Astrocyte of the spinal cord (primary cell): ENCODE measurements around the gene YPEL5.

Source experiments
- DNase-seq: peaks from one replicate; pipeline ENCODE4 v3.0.0; 2011; ENCODE audit warnings: low read depth, low spot score
- H3K4me3 ChIP-seq: 2 replicates; pipeline ENCODE4 v1.5.1; 2011; ENCODE audit warnings: low read depth, mild to moderate bottlenecking, low read length, moderate library complexity
- CTCF ChIP-seq: IDR thresholded peaks from 2 replicates; pipeline ENCODE4 v1.5.1; 2012; ENCODE audit warnings: low read depth, mild to moderate bottlenecking, low read length, inconsistent platforms
- in situ Hi-C: cut with HindIII; loops from 2 replicates; pipeline ENCODE4 v1.10.0; 2017; ENCODE audit warnings: low sequenced_read_pairs

The YPEL5 gene

GRCh38 chr2:30155202-30155601 lies 8.4 kb downstream of the YPEL5 start:
- in situ Hi-C loops = no loop called here
- H3K4me3 ChIP-seq = no peak overlapping the region
- DNase-seq = peak; percentile 10
- TF ChIP-seq CTCF = no peak

DNA sequence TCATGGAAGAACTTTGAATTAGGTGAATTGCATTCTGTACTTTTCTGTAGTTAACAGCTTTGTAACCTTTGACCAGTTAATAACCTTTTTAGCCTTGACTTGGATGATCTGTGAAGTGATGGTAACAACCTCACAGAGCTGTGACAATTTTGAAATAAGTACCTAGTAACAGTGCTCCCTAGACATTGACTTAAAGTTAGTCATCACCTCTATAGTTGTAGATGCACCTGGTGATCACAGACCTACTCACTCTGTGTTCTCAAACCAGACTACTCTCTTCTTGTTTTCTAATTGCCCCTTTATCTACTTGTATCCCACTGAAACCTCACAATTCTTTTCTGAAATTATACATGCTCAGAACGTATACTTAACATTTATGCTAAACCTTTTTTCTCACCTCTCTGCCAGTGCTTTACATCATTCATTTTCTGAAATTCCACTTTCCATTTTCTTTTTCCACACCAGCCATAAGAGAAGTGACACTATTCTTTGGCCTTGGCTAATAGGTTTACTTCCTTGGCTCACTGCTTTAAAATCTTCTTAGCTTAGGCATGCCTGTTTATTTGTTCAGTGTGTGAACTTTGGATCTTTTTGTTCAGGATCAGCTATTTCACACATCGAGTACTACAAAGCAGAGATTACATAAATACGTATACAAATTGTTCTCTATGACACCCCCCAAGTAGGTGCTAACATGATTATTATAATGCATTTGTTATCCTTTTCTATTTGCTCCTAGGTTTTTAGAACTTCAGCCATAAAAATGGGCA lies 9.3 kb downstream of the YPEL5 start:
- in situ Hi-C loops = no loop called here
- no peak overlapping the region for H3K4me3 ChIP-seq
- DNase-seq = no peak
- no peak for TF ChIP-seq CTCF

- in situ Hi-C loops = no loop called here
- no peak overlapping the region for H3K4me3 ChIP-seq
- no peak for TF ChIP-seq CTCF
- DNase-seq = no peak
These were observed 10.8 kb downstream of the YPEL5 start for GRCh38 chr2:30157616-30158015.

DNA sequence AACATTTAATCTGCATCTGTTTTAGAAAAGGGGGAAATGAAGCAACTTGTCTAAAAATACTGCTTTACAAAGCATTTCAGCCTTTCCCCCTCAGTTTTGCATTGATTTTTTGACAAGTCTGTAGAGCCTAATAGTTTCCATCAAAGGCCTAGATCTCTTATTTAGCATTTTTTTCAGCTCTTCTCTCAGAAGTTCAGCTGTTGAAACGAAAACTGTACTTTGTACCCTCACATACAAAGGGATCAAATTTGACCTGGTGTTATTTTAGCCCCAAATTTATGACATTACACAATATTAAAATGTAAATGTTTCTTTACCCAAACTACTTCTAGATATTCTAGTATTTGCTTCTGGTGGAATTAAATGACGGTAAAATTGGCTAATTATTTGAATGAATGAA lies 13.0 kb downstream of the YPEL5 start:
- no peak for DNase-seq
- TF ChIP-seq CTCF = no peak
- no peak overlapping the region for H3K4me3 ChIP-seq
- in situ Hi-C loops = no loop called here

DNA sequence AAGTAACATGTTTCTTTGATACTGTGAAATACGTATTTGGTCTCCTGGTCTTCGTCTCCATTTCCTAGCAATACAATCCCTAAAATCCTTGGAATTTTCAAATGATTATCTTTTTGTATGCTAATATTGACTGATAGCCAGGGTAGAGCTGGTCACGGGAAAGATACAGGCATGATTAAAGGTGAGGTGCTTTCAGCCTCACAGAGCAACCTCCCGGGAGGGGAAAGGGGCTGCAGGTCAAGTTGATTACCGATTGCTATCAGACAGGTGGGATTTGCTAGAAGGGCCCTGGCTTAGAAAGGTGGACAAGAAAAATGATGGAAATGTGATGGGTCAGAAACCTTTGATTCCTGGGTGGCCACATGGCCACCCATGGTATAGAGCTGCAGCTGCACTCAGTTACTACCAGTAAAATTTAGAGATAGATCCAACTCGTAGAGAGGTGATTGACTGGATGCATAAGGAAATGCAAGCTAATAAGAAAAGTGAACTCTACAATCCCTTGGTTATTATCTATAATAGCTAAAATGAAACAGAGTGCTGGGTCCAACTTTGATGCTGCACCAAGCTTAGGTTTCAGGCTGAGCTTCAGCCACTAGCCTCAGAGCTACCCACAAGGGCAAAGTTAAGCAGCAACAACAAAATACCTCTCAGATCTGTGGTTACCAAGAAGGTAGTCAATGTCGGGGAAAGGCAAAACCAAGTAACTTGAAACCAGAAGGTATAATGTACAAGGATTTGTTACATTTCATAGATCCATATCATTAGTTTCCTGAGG lies 15.3 kb downstream of the YPEL5 start:
- no peak for TF ChIP-seq CTCF
- in situ Hi-C loops = no loop called here
- no peak overlapping the region for H3K4me3 ChIP-seq
- DNase-seq = no peak

DNA sequence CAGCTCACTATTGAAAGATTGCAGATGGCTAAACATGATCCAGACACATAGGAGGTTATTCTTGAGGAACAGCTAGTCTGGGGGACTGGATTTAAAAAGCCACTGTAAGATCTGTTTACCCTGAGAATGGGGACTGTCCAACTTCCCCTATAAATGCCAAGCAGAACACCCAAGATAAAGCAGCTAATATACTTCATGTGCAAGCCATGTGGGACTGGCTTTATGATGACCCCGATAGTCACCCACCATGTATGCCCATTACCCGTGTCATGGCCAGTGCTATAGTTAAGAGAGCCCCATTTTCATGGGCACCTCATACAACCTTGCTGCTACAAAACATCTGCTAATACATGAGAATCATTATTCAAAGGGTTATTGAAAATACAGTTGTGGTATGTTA lies 16.0 kb downstream of the YPEL5 start:
- in situ Hi-C loops = no loop called here
- TF ChIP-seq CTCF = no peak
- DNase-seq = no peak
- no peak overlapping the region for H3K4me3 ChIP-seq
